SIG-M5 treated with dmso at 0.1 percent for 504 hours (cell line): Measurements from ENCODE around the gene SFXN1.

ENCODE experiments used
- DNase-seq: peaks from one replicate; lab custom pipeline; 2025; ENCODE audit not compliant: unreplicated experiment; lab: John Stamatoyannopoulos, UW

The SFXN1 gene

GRCh38 chr5:175569701-175570100, 91.3 kb downstream of the SFXN1 start:
- no peak for DNase-seq

GRCh38 chr5:175572886-175573285, 94.5 kb downstream of the SFXN1 start:
- DNase-seq, result no peak

GRCh38 chr5:175573493-175574269, 95.3 kb downstream of the SFXN1 start:
- DNase-seq, result no peak

- DNase-seq, result no peak
Observed at GRCh38 chr5:175575301-175575700, 96.9 kb downstream of the SFXN1 start.

- no peak for DNase-seq
Observed at GRCh38 chr5:175576096-175576495, 97.7 kb downstream of the SFXN1 start.

GRCh38 chr5:175576591-175576990, 98.2 kb downstream of the SFXN1 start:
- no peak for DNase-seq
